ENCODE results near the gene RBBP5. TPM values are rescaled to one million over a fixed set of nuclear protein-coding genes. Genes with fewer than 3 reads are reported as not detected.

Gene RBBP5
- total RNA-seq, 1 experiment from 2014 or later = 23.8 TPM

- TF ChIP-seq ZNF219 (CRISPR knock-in tag; IDR thresholded peaks at IDR 0.05; ENCODE audit: borderline replicate concordance) (no peak), ZNF121 (CRISPR knock-in tag; IDR thresholded peaks at IDR 0.05) (peak; percentile 94), ZNF138 (CRISPR knock-in tag; conservative IDR thresholded peaks at IDR 0.05) (no peak), AR (CRISPR knock-in tag; IDR thresholded peaks at IDR 0.05) (no peak), ZNF232 (CRISPR knock-in tag; IDR thresholded peaks at IDR 0.05) (no peak), USF1 (CRISPR knock-in tag; IDR thresholded peaks at IDR 0.05) (no peak), E2F4 (CRISPR knock-in tag; IDR thresholded peaks at IDR 0.05; ENCODE audit: borderline replicate concordance, low read depth) (no peak), RELA (CRISPR knock-in tag; IDR thresholded peaks at IDR 0.05; ENCODE audit: borderline replicate concordance) (no peak)
- TF ChIP-seq, protein P1, sequence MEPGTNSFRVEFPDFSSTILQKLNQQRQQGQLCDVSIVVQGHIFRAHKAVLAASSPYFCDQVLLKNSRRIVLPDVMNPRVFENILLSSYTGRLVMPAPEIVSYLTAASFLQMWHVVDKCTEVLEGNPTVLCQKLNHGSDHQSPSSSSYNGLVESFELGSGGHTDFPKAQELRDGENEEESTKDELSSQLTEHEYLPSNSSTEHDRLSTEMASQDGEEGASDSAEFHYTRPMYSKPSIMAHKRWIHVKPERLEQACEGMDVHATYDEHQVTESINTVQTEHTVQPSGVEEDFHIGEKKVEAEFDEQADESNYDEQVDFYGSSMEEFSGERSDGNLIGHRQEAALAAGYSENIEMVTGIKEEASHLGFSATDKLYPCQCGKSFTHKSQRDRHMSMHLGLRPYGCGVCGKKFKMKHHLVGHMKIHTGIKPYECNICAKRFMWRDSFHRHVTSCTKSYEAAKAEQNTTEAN (CRISPR knock-in tag; IDR thresholded peaks at IDR 0.05) = no peak
- TF ChIP-seq, protein P2, sequence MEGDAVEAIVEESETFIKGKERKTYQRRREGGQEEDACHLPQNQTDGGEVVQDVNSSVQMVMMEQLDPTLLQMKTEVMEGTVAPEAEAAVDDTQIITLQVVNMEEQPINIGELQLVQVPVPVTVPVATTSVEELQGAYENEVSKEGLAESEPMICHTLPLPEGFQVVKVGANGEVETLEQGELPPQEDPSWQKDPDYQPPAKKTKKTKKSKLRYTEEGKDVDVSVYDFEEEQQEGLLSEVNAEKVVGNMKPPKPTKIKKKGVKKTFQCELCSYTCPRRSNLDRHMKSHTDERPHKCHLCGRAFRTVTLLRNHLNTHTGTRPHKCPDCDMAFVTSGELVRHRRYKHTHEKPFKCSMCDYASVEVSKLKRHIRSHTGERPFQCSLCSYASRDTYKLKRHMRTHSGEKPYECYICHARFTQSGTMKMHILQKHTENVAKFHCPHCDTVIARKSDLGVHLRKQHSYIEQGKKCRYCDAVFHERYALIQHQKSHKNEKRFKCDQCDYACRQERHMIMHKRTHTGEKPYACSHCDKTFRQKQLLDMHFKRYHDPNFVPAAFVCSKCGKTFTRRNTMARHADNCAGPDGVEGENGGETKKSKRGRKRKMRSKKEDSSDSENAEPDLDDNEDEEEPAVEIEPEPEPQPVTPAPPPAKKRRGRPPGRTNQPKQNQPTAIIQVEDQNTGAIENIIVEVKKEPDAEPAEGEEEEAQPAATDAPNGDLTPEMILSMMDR (IDR thresholded peaks at IDR 0.05) = peak; percentile 70
- no peak overlapping the region for H3K27ac Mint-ChIP-seq
- ATAC-seq (peak; percentile 74), DNase-seq (ENCODE audit: low spot score) (peak; percentile 83)
- ChIA-PET CTCF (interaction anchor here (0.6 to 2.9 kb wide), 48 partner anchors 10 to 215 kb away, joined by 3 to 28 read pairs (median 4); partner anchors contain the start of genes RBBP5 and TMCC2), POLR2A (interaction anchor here (1.0 kb wide), 1 partner anchor 86 kb away, joined by 5 read pairs; the partner anchor contains the start of gene TMCC2)
- H3K4me1 Mint-ChIP-seq = peaks cover 23% of the 10 kb centered on the region
- no peak overlapping the region for H3K4me3 Mint-ChIP-seq
- H3K27me3 Mint-ChIP-seq (ENCODE audit: low read depth) = no peaks in the 10 kb centered on the region
- H3K36me3 Mint-ChIP-seq = peaks cover 19% of the 10 kb centered on the region
- peaks cover 20% of the 10 kb centered on the region for H3K9me3 Mint-ChIP-seq
These were observed 19.7 kb upstream of the RBBP5 start for GRCh38 chr1:205141236-205142101.

DNA sequence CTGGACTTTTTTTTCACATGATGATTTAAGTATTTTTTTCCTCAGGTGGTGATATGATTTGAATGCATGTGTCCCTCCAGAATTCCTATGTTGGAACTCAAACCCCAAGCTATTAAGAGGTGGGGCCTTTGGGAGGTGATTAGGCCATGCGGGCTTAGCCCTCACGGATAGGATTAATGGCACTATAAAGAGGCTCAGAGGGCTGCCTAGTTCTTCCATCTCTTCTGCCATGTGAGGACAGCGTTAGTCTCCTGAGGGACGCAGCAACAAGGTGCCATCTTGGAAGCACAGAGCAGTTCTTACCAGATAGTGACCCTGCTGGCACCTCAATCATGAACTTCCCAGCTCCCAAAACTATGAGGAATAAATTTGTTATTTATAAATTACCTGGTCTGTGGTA lies 18.3 kb upstream of the RBBP5 start:
- Mint-ChIP-seq H3K4me3 (no peak overlapping the region), H3K9me3 (peaks cover 20% of the 10 kb centered on the region), H3K27ac (no peak overlapping the region), H3K36me3 (peaks cover 19% of the 10 kb centered on the region), H3K27me3 (ENCODE audit: low read depth) (no peaks in the 10 kb centered on the region), H3K4me1 (peaks cover 23% of the 10 kb centered on the region)
- CTCF ChIA-PET = interaction anchor here (2.3 to 2.9 kb wide), 2 partner anchors 18 to 79 kb away, joined by 20 to 28 read pairs; partner anchors contain the start of gene RBBP5
- TF ChIP-seq, protein P3, sequence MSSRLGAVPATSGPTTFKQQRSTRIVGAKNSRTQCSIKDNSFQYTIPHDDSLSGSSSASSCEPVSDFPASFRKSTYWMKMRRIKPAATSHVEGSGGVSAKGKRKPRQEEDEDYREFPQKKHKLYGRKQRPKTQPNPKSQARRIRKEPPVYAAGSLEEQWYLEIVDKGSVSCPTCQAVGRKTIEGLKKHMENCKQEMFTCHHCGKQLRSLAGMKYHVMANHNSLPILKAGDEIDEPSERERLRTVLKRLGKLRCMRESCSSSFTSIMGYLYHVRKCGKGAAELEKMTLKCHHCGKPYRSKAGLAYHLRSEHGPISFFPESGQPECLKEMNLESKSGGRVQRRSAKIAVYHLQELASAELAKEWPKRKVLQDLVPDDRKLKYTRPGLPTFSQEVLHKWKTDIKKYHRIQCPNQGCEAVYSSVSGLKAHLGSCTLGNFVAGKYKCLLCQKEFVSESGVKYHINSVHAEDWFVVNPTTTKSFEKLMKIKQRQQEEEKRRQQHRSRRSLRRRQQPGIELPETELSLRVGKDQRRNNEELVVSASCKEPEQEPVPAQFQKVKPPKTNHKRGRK (CRISPR knock-in tag; IDR thresholded peaks at IDR 0.05; ENCODE audit: borderline replicate concordance) = no peak
- TF ChIP-seq ZNF281 (CRISPR knock-in tag; IDR thresholded peaks at IDR 0.05) = no peak
- no peak for TF ChIP-seq ETV6 (CRISPR knock-in tag; IDR thresholded peaks at IDR 0.05)
- TF ChIP-seq MYBL2 (CRISPR knock-in tag; IDR thresholded peaks at IDR 0.05) = no peak
- no peak for TF ChIP-seq ELF4 (CRISPR knock-in tag; IDR thresholded peaks at IDR 0.05; ENCODE audit: low read depth)
- no peak for TF ChIP-seq CDX4 (CRISPR knock-in tag; IDR thresholded peaks at IDR 0.05; ENCODE audit: borderline replicate concordance)
- no peak for TF ChIP-seq TCF7 (CRISPR knock-in tag; IDR thresholded peaks at IDR 0.05; ENCODE audit: low read depth)
- DNase-seq (ENCODE audit: low spot score) (no peak), ATAC-seq (no peak)
- POLR2A ChIA-PET = no interaction called here
